Neural progenitor cell (in vitro differentiated cells): ENCODE results near the gene BANF1.

Experiments
- EZH2 ChIP-seq: fragments of 200-600 bp; sonication (generic); IDR thresholded peaks from 2 replicates; pipeline ENCODE4 v1.6.1; 2017; ENCODE audit warnings: antibody characterized with exemption, mild to moderate bottlenecking, moderate library complexity
- EZH2phosphoT487 ChIP-seq: fragments of 200-600 bp; sonication (generic); IDR thresholded peaks from 2 replicates; pipeline ENCODE4 v1.6.1; 2017; ENCODE audit warnings: antibody characterized with exemption
- TF ChIP-seq, protein P1 (sequence below): fragments of 200-600 bp; sonication (generic); IDR thresholded peaks from 2 replicates; pipeline ENCODE4 v1.5.1; 2017; ENCODE audit warnings: antibody characterized with exemption, mild to moderate bottlenecking

DNA sequence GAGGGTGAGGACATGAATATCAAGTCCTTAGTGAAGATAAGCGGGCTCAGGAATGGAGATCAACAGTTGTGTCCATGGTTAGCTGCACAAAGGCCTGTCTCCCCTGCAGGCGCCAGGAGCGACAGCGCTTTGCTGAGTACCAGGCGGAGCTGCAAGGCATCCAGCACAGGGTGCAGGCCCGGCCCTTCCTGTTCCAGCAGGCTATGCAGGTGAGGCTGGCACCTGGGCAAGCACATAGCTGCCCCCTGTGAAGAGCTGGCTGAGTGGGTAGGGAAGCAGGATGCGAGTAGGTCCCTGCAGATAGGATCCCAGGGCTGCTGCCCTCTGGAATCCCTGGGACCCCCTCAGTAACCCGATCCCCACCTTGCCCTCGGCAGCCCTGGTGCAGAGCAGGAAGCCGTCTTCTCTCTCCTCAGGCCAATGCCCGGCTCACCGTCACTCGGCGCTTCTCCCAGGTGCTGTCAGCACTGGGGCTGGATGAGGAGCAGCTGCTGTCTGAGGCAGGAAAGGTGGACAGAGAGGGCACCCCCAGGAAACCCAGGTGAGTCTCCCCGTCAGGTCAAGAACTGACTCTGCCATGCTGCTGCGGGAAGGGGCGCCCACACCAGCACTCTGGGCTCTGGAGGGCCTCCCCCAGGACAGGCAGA lies 43.4 kb upstream of the BANF1 start:
- TF ChIP-seq EZH2 (no peak), EZH2phosphoT487 (no peak)
- TF ChIP-seq, protein P1, sequence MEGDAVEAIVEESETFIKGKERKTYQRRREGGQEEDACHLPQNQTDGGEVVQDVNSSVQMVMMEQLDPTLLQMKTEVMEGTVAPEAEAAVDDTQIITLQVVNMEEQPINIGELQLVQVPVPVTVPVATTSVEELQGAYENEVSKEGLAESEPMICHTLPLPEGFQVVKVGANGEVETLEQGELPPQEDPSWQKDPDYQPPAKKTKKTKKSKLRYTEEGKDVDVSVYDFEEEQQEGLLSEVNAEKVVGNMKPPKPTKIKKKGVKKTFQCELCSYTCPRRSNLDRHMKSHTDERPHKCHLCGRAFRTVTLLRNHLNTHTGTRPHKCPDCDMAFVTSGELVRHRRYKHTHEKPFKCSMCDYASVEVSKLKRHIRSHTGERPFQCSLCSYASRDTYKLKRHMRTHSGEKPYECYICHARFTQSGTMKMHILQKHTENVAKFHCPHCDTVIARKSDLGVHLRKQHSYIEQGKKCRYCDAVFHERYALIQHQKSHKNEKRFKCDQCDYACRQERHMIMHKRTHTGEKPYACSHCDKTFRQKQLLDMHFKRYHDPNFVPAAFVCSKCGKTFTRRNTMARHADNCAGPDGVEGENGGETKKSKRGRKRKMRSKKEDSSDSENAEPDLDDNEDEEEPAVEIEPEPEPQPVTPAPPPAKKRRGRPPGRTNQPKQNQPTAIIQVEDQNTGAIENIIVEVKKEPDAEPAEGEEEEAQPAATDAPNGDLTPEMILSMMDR = no peak
